Hepatocyte (in vitro differentiated cells): ENCODE results near the gene ADCY9.

Experiments
- CTCF ChIP-seq: fragments of 200-600 bp; sonication (generic); IDR thresholded peaks from 2 replicates; pipeline ENCODE4 v1.5.1; 2016; ENCODE audit warnings: antibody characterized with exemption, mild to moderate bottlenecking; ENCODE audit not compliant: poor library complexity
- EZH2 ChIP-seq: fragments of 200-600 bp; sonication (generic); IDR thresholded peaks from 2 replicates; pipeline ENCODE4 v1.6.1; 2016; ENCODE audit warnings: antibody characterized with exemption, mild to moderate bottlenecking, borderline replicate concordance
- EZH2phosphoT487 ChIP-seq: fragments of 200-600 bp; sonication (generic); IDR thresholded peaks from one replicate; pipeline ENCODE4 v1.6.1; 2018; ENCODE audit warnings: antibody characterized with exemption, mild to moderate bottlenecking, low read depth, moderate library complexity; ENCODE audit not compliant: unreplicated experiment, severe bottlenecking

GRCh38 chr16:4115949-4116318 is 308 bp downstream of the ADCY9 start:
- no peak for TF ChIP-seq CTCF
- TF ChIP-seq EZH2phosphoT487 = no peak
- TF ChIP-seq EZH2 = no peak
